Ramos (cell line): ENCODE measurements around the gene VPS26B.
"Not testable (repeated sequence)": the region's sequence is repeated elsewhere in the genome, so short reads cannot be mapped to it uniquely, and the experiment has no call there.

Experiments
- in situ Hi-C: fragments of 300-500 bp; cut with MboI; formaldehyde crosslinking; loops from one replicate; pipeline ENCODE4 v1.14.3; 2022; ENCODE audit warnings: low sequenced_read_pairs; ENCODE audit not compliant: unreplicated experiment

VPS26B gene

DNA sequence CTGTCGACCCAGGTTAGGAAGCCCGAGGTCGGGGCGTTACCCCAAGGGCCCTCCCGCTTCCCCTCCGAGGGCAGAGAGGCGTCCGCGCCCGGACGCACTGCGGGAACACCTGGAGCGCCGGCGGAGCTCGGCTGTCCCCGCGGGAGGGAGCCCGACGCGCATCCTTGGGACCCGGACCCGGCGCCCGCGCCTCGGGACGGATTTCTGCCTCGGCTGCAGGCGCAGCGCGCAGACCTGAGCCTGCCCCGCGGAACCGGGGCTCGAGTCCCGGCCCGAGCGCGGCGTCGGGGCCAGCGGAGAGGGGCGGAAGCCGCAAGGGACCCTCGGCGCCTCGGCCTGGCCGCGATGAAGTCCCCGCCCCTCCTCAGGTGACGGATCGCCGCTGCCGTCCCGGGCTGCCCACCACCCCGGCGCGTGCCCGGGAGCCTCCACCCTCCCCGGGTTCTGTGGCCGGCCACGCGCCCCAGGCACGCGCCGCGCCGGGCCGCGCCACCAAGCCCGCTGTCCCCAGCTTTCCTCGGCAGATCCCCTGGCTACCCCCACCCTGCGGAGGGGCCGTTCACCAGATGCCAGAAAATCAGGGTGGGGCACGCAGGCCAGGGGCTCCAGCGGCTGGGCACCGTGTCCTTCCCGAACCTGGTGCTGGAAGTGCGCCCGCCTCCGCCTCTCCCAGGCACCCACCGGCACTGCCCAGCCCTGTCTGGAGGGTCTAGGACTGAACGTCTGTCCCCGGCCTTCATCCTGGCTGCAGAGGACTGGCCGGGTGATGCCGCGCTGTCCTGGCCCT is 52.1 kb downstream of the VPS26B start:
- in situ Hi-C loops, result no loop called here

DNA sequence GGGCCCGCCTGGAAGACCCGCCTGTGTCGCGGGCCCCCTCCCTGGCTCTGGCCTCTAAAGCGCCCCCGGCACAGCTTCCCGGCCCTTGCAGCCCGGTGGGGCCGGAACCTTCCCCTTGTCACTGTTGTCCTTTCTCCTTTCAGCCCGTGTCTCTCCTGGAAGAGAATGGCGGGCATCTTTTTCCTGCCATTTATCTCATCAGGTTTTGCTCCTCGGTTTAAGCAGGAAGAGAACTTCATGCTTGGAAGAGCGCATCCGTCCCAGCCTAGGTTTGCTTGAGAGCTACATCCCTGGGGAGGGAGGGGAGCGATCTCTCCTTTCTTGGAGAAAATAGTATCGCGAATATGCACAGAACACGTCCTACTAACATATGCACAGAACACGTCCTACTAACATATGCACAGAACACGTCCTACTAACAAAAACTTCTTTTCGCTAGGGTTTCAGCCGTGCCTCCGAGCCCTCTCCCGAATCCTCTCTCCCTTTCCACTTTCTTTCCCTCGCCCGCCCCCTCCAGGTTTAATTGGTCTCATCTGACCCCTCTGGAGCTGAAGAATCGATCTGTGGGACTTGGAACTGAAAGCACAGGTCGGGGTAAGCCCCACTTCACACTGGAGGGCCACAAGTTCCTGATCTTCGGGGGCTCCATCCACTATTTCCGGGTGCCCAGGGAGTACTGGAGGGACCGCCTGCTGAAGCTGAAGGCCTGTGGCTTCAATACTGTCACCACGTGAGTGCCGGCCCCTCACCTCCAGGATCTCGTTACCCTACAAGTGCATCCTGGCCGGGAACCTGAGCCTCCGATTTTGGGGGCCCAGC is 52.9 kb downstream of the VPS26B start:
- in situ Hi-C loops, result no loop called here

DNA sequence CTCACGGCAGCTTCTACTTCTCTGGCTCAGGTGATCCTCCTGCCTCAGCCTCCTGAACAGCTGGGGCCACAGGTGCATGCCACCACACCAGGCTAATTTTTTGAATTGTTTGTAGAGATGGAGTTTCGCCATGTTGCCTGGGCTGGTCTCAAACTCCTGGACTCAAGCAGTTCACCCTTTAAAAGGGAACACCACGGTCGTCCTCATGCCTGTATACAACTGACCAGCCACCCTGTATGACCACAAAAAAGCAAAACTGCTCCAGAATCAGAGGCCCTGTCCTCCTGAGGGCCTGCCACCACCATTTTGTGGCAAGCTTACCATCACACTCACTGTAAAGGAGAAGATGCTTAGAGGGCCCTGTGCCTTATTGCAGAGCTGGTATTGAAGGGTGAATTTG is 53.9 kb downstream of the VPS26B start:
- in situ Hi-C loops, result no loop called here

GRCh38 chr11:134281635-134282034 is 57.2 kb downstream of the VPS26B start:
- in situ Hi-C loops, result not testable (repeated sequence)

GRCh38 chr11:134282121-134283045 is 57.9 kb downstream of the VPS26B start:
- in situ Hi-C loops, result no loop called here

DNA sequence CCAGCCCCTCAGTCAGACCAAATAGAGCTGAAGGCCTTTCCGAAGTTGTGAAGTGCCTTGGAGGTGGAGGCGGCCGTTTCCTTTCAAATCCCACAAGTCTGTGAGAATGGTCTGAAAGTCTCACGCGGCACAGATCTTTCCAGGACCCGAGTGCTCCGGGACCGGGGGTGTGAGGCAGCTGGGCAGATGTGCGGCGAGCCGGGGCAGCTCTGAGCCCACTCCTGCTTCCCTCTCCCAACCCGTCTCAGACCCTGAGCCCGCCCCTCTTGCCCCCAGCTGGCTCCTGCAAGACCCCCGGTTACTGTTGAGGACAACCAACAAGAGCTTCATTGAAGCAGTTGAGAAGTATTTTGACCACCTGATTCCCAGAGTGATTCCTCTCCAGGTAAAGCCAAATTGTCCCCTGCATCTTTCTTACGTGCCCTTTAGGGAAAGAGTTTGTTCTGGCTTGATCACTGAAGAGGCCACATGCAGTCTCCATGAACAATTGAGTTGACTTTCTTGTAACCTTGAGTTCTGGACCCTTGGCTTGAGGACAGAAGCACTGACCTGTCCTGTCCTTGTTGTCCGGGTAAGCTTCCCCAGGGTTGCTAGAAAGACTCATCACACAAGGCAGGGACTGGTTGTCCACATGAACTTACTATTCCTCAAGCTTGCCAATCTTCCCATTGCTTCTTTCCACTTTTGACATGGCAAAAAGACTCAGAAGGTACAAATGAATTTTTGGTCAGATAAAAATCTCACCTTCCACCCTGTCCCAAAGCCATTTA is 59.2 kb downstream of the VPS26B start:
- in situ Hi-C loops, result no loop called here

DNA sequence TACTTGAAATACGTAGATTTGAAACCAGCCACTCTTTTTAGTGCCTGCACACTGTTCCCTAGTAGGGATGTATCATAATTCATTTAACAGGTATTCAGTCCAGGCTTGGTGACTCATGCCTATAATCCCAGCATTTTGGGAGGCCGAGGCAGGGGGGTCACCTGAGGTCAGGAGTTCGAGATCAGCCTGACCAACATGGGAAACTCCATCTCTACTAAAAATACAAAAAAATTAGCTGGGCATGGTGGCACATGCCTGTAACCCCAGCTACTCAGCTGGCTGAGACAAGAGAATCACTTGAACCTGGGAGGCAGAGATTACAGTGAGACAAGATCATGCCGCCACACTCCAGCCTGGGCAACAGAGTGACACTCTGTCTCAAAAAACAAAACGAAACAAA is 59.9 kb downstream of the VPS26B start:
- in situ Hi-C loops, result not testable (repeated sequence)

GRCh38 chr11:134287561-134287960 is 63.1 kb downstream of the VPS26B start:
- in situ Hi-C loops, result no loop called here

DNA sequence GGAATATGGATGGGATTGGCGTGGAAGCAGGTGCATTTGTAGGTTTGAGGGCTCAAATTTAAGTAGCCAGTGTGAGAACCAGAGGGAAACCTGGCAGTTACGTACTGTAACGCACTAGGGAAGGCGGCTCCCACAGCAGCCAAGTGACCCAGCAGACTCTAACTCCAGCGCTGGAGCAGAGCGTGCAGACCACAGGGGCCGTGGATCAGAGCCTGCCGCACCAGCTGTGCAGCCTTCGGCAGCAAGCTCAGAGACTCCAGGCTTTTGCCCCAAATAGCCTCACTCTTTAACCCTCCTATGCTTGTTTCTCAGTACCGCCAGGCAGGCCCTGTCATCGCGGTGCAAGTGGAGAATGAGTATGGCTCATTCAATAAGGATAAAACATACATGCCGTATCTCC is 64.0 kb downstream of the VPS26B start:
- in situ Hi-C loops, result no loop called here

DNA sequence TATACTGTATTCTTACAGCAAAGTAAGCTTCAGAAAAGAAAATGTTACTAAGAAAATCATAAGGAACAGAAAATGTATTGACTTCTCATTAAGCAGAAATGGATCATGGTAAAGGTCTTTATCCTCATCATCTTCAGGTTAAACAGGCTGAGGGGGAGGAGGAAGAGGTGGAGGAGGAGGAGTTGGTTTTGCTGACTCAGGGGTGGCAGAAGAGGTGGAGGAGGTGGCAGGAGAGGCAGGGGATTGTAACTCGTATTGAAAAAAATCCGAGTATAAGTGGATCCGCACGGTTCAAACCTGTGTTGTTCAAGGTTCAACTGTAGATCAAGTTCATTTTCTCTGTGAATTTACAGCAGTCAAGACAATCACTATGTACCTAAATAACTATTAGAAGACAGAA is 64.7 kb downstream of the VPS26B start:
- in situ Hi-C loops, result no loop called here

GRCh38 chr11:134289789-134290188 is 65.3 kb downstream of the VPS26B start:
- in situ Hi-C loops, result no loop called here

GRCh38 chr11:134290646-134291045 is 66.2 kb downstream of the VPS26B start:
- in situ Hi-C loops, result no loop called here

- in situ Hi-C loops, result no loop called here
Measured at GRCh38 chr11:134291196-134291595, 66.7 kb downstream of the VPS26B start.

- in situ Hi-C loops, result no loop called here
Measured at GRCh38 chr11:134292661-134293060, 68.2 kb downstream of the VPS26B start.

- in situ Hi-C loops, result no loop called here
Measured at GRCh38 chr11:134293119-134294113, 68.9 kb downstream of the VPS26B start.

- in situ Hi-C loops, result no loop called here
Measured at GRCh38 chr11:134294664-134295063, 70.2 kb downstream of the VPS26B start.
